Neuron (in vitro differentiated cells): Measurements from ENCODE around the gene TRMT10C.
"Not testable (repeated sequence)": the region's sequence is repeated elsewhere in the genome, so short reads cannot be mapped to it uniquely, and the experiment has no call there.

Experiments
- H2AFZ ChIP-seq: one replicate; pipeline ENCODE4 v1.6.1; 2013; ENCODE audit warnings: low read depth, mild to moderate bottlenecking, inconsistent platforms, low read length, moderate library complexity
- H3K27me3 ChIP-seq: one replicate; pipeline ENCODE4 v1.6.1; 2013; ENCODE audit warnings: low read length; ENCODE audit not compliant: insufficient read depth
- H3K36me3 ChIP-seq: one replicate; pipeline ENCODE4 v1.6.1; 2013; ENCODE audit warnings: low read length; ENCODE audit not compliant: insufficient read depth
- H3K4me1 ChIP-seq: one replicate; pipeline ENCODE4 v1.6.1; 2013; ENCODE audit warnings: low read length; ENCODE audit not compliant: insufficient read depth
- H3K4me3 ChIP-seq: 2 replicates; pipeline ENCODE4 v1.5.1; 2013; ENCODE audit warnings: mild to moderate bottlenecking, low read length, moderate library complexity
- H3K9me3 ChIP-seq: one replicate; pipeline ENCODE4 v1.6.1; 2013; ENCODE audit warnings: low read length

Gene TRMT10C

GRCh38 chr3:101532783-101533602 lies 28.7 kb upstream of the TRMT10C start:
- Histone ChIP-seq H3K27me3 (no peaks in the 10 kb centered on the region), H3K9me3 (no peaks in the 10 kb centered on the region), H3K4me3 (no peak overlapping the region), H3K4me1 (no peaks in the 10 kb centered on the region), H2AFZ (no peak overlapping the region), H3K36me3 (no peaks in the 10 kb centered on the region)

- Histone ChIP-seq H3K4me1 (no peaks in the 10 kb centered on the region), H3K27me3 (no peaks in the 10 kb centered on the region), H3K36me3 (no peaks in the 10 kb centered on the region), H3K4me3 (no peak overlapping the region), H2AFZ (no peak overlapping the region), H3K9me3 (no peaks in the 10 kb centered on the region)
These were observed 28.1 kb upstream of the TRMT10C start for GRCh38 chr3:101533603-101533968.

- H3K36me3 ChIP-seq = no peaks in the 10 kb centered on the region
- no peak overlapping the region for H3K4me3 ChIP-seq
- no peaks in the 10 kb centered on the region for H3K9me3 ChIP-seq
- H3K27me3 ChIP-seq = no peaks in the 10 kb centered on the region
- no peaks in the 10 kb centered on the region for H3K4me1 ChIP-seq
- no peak overlapping the region for H2AFZ ChIP-seq
These were observed 26.4 kb upstream of the TRMT10C start for GRCh38 chr3:101535221-101535620.

GRCh38 chr3:101536266-101536665 lies 25.4 kb upstream of the TRMT10C start:
- no peaks in the 10 kb centered on the region for H3K36me3 ChIP-seq
- no peaks in the 10 kb centered on the region for H3K27me3 ChIP-seq
- no peaks in the 10 kb centered on the region for H3K9me3 ChIP-seq
- H3K4me1 ChIP-seq = no peaks in the 10 kb centered on the region
- H3K4me3 ChIP-seq = no peak overlapping the region
- no peak overlapping the region for H2AFZ ChIP-seq

- H3K4me1 ChIP-seq, H3K36me3 ChIP-seq, H3K4me3 ChIP-seq, H3K9me3 ChIP-seq, H3K27me3 ChIP-seq, H2AFZ ChIP-seq: not testable (repeated sequence)
These were observed 24.7 kb upstream of the TRMT10C start for GRCh38 chr3:101536955-101537354.

- H3K36me3 ChIP-seq = no peaks in the 10 kb centered on the region
- H3K27me3 ChIP-seq = no peaks in the 10 kb centered on the region
- H3K4me1 ChIP-seq = no peaks in the 10 kb centered on the region
- no peak overlapping the region for H2AFZ ChIP-seq
- no peak overlapping the region for H3K4me3 ChIP-seq
- peaks cover 2% of the 10 kb centered on the region for H3K9me3 ChIP-seq
These were observed 18.7 kb upstream of the TRMT10C start for GRCh38 chr3:101542957-101543356.

- Histone ChIP-seq H3K4me1 (no peaks in the 10 kb centered on the region), H3K4me3 (no peak overlapping the region), H3K27me3 (no peaks in the 10 kb centered on the region), H3K36me3 (no peaks in the 10 kb centered on the region), H3K9me3 (peaks cover 2% of the 10 kb centered on the region), H2AFZ (no peak overlapping the region)
These were observed 17.4 kb upstream of the TRMT10C start for GRCh38 chr3:101544161-101544850.

- Histone ChIP-seq H2AFZ (no peak overlapping the region), H3K9me3 (peaks cover 2% of the 10 kb centered on the region), H3K4me1 (peaks cover 2% of the 10 kb centered on the region), H3K27me3 (no peaks in the 10 kb centered on the region), H3K36me3 (no peaks in the 10 kb centered on the region), H3K4me3 (no peak overlapping the region)
These were observed 13.1 kb upstream of the TRMT10C start for GRCh38 chr3:101548527-101549105.

GRCh38 chr3:101549473-101549872 lies 12.2 kb upstream of the TRMT10C start:
- peaks cover 2% of the 10 kb centered on the region for H3K9me3 ChIP-seq
- no peak overlapping the region for H3K4me3 ChIP-seq
- peaks cover 2% of the 10 kb centered on the region for H3K4me1 ChIP-seq
- no peaks in the 10 kb centered on the region for H3K36me3 ChIP-seq
- H2AFZ ChIP-seq = no peak overlapping the region
- H3K27me3 ChIP-seq = no peaks in the 10 kb centered on the region

GRCh38 chr3:101551359-101552081 lies 10.1 kb upstream of the TRMT10C start:
- H3K9me3 ChIP-seq, H3K4me1 ChIP-seq, H3K4me3 ChIP-seq, H3K27me3 ChIP-seq, H2AFZ ChIP-seq, H3K36me3 ChIP-seq: not testable (repeated sequence)

- not testable (repeated sequence) for H3K9me3 ChIP-seq, H3K27me3 ChIP-seq, H3K36me3 ChIP-seq, H3K4me3 ChIP-seq, H3K4me1 ChIP-seq
- H2AFZ ChIP-seq = peak overlapping the region; percentile 46
These were observed 8.3 kb upstream of the TRMT10C start for GRCh38 chr3:101553381-101553780.

GRCh38 chr3:101556064-101556463 lies 5.6 kb upstream of the TRMT10C start:
- H3K27me3 ChIP-seq = peaks cover 6% of the 10 kb centered on the region
- no peaks in the 10 kb centered on the region for H3K36me3 ChIP-seq
- no peak overlapping the region for H2AFZ ChIP-seq
- H3K9me3 ChIP-seq = no peaks in the 10 kb centered on the region
- H3K4me1 ChIP-seq = peaks cover 6% of the 10 kb centered on the region
- H3K4me3 ChIP-seq = no peak overlapping the region
